Activated B cell treated with CpG ODN at 0.5 μM for 24 hours (primary cell): ENCODE results near the gene PCDHGB4. TPM values are rescaled to one million over a fixed set of nuclear protein-coding genes. Genes with fewer than 3 reads are reported as not detected.
"Not testable (repeated sequence)": the region's sequence is repeated elsewhere in the genome, so short reads cannot be mapped to it uniquely, and the experiment has no call there.

ENCODE experiments used
- ATAC-seq: fragments of 200-7000 bp; cut with Tn5 transposase; one replicate; pipeline ENCODE4 v1.10.0; 2021; ENCODE audit warnings: low read depth, mild to moderate bottlenecking, moderate library complexity
- CTCF ChIA-PET: fragments of 350-600 bp; sonication (Branson Sonifier 250); formaldehyde crosslinking; loops from one replicate; lab custom pipeline; 2021; ENCODE audit warnings: antibody characterized with exemption; lab: Charles Lee
- POLR2A ChIA-PET: fragments of 350-600 bp; sonication (Branson Sonifier 250); formaldehyde crosslinking; loops from one replicate; lab custom pipeline; 2021; ENCODE audit warnings: antibody characterized with exemption; lab: Charles Lee
- DNase-seq: peaks from one replicate; pipeline ENCODE4 v3.0.0; 2022
- H3K27ac Mint-ChIP-seq: one replicate; pipeline ENCODE4 v1.8.0; 2020; ENCODE audit warnings: mixed read lengths
- H3K27me3 Mint-ChIP-seq: one replicate; pipeline ENCODE4 v1.8.0; 2021; ENCODE audit warnings: mixed read lengths
- H3K36me3 Mint-ChIP-seq: one replicate; pipeline ENCODE4 v1.8.0; 2021; ENCODE audit warnings: low read depth, mixed read lengths
- H3K4me1 Mint-ChIP-seq: one replicate; pipeline ENCODE4 v1.8.0; 2021; ENCODE audit warnings: mixed read lengths
- H3K4me3 Mint-ChIP-seq: one replicate; pipeline ENCODE4 v1.8.0; 2020; ENCODE audit warnings: mild to moderate bottlenecking, mixed read lengths
- H3K9me3 Mint-ChIP-seq: one replicate; pipeline ENCODE4 v1.8.0; 2020; ENCODE audit warnings: mixed read lengths
- CTCF ChIP-seq: fragments of 200-600 bp; IDR thresholded peaks from one replicate; pipeline ENCODE4 v1.8.0; 2022; ENCODE audit warnings: antibody characterized with exemption, mild to moderate bottlenecking
- intact Hi-C: fragments of 100-400 bp; cut with micrococcal nuclease; formaldehyde crosslinking; loops from one replicate; pipeline ENCODE4 v1.15.1; 2024
- total RNA-seq: library from RNA; stranded (reverse); gene quantifications from 2 replicates; pipeline ENCODE4 v1.2.3, GENCODE V29; 2022

Gene PCDHGB4
- total RNA-seq, 1 donor from 2014 or later, result 1.2 TPM

- Mint-ChIP-seq H3K4me1 (peaks cover 28% of the 10 kb centered on the region), H3K27me3 (peaks cover 57% of the 10 kb centered on the region), H3K4me3 (peak within 1 kb of the TSS; percentile 64), H3K9me3 (peaks cover 19% of the 10 kb centered on the region)
- CTCF ChIA-PET, result interaction anchor here (1.3 to 3.0 kb wide), 3 partner anchors 10 to 147 kb away, joined by 3 to 16 read pairs (median 12); no protein-coding TSS in a partner anchor
- peak; percentile 73 for ATAC-seq
- POLR2A ChIA-PET, result interaction anchor here (1.0 kb wide), 1 partner anchor 150 kb away, joined by 3 read pairs; no protein-coding TSS in a partner anchor
- H3K36me3 Mint-ChIP-seq, H3K27ac Mint-ChIP-seq, DNase-seq: not testable (repeated sequence)
- intact Hi-C loops, result loop anchor here (1.0 to 10.0 kb wide), 2 partner anchors 107 to 457 kb away; partner anchors contain the start of gene PCDH1
Observed at GRCh38 chr5:141417494-141418172, 30.1 kb downstream of the PCDHGB4 start, which contains the start of gene PCDHGB7. Gene PCDHGB7, plus strand, starts transcription at chr5:141417677. Its CDS starts 183 bp downstream, at chr5:141417860.

GRCh38 chr5:141419074-141419880 lies 31.8 kb downstream of the PCDHGB4 start:
- CTCF ChIA-PET, result interaction anchor here (2.0 to 4.3 kb wide), 4 partner anchors 11 to 145 kb away, joined by 9 to 40 read pairs (median 24); partner anchors contain the start of gene PCDHGA12
- H3K27ac Mint-ChIP-seq, result no peak overlapping the region
- H3K4me1 Mint-ChIP-seq, result peaks cover 13% of the 10 kb centered on the region

GRCh38 chr5:141420855-141421488 lies 33.5 kb downstream of the PCDHGB4 start, which contains the start of gene PCDHGA11:
Gene PCDHGA11, plus strand, starts transcription at chr5:141421051. Its CDS starts 177 bp downstream, at chr5:141421228.
- intact Hi-C loops, result loop anchor here (1.0 kb wide), 1 partner anchor 143 kb away; no protein-coding TSS in a partner anchor
- CTCF ChIA-PET, result interaction anchor here (1.0 to 4.3 kb wide), 18 partner anchors 8 to 147 kb away, joined by 3 to 40 read pairs (median 6); partner anchors contain the start of genes PCDHGA10, PCDHGA12, PCDHGA5 and PCDHGB3
- peak; percentile 69 for ATAC-seq

More at GRCh38 chr5:141419074-141419880, 31.8 kb downstream of the PCDHGB4 start:
- POLR2A ChIA-PET, result no interaction called here
- no peak for TF ChIP-seq CTCF
- Mint-ChIP-seq H3K9me3 (peaks cover 20% of the 10 kb centered on the region), H3K4me3 (no peak overlapping the region), H3K36me3 (peaks cover 5% of the 10 kb centered on the region), H3K27me3 (peaks cover 49% of the 10 kb centered on the region)
- DNase-seq (no peak), ATAC-seq (no peak)
- intact Hi-C loops, result loop anchor here (10.0 kb wide), 1 partner anchor 456 kb away; the partner anchor contains the start of gene PCDH1

GRCh38 chr5:141421489-141421855 lies 34.0 kb downstream of the PCDHGB4 start:
- intact Hi-C loops, result no loop called here
- H3K9me3 Mint-ChIP-seq, result peaks cover 20% of the 10 kb centered on the region
- CTCF ChIA-PET, result interaction anchor here (0.7 to 4.3 kb wide), 18 partner anchors 9 to 147 kb away, joined by 3 to 40 read pairs (median 6); partner anchors contain the start of genes PCDHGA10, PCDHGA12, PCDHGA5 and PCDHGB3
- POLR2A ChIA-PET, result interaction anchor here (0.9 kb wide), 1 partner anchor 136 kb away, joined by 5 read pairs; no protein-coding TSS in a partner anchor
- peak overlapping the region; percentile 85 for H3K4me3 Mint-ChIP-seq
- DNase-seq, result no peak
- H3K27ac Mint-ChIP-seq, result no peak overlapping the region
- peaks cover 9% of the 10 kb centered on the region for H3K4me1 Mint-ChIP-seq
- peaks cover 48% of the 10 kb centered on the region for H3K27me3 Mint-ChIP-seq
- peaks cover 5% of the 10 kb centered on the region for H3K36me3 Mint-ChIP-seq
- ATAC-seq, result no peak
- TF ChIP-seq CTCF, result no peak

More at GRCh38 chr5:141420855-141421488, 33.5 kb downstream of the PCDHGB4 start, which contains the start of gene PCDHGA11:
- DNase-seq, result no peak
- Mint-ChIP-seq H3K4me1 (peaks cover 9% of the 10 kb centered on the region), H3K36me3 (peaks cover 5% of the 10 kb centered on the region), H3K9me3 (peaks cover 20% of the 10 kb centered on the region), H3K4me3 (peak within 1 kb of the TSS; percentile 85), H3K27ac (no peak within 1 kb of the TSS), H3K27me3 (peaks cover 50% of the 10 kb centered on the region)
- POLR2A ChIA-PET, result interaction anchor here (0.9 kb wide), 1 partner anchor 137 kb away, joined by 5 read pairs; no protein-coding TSS in a partner anchor
- TF ChIP-seq CTCF, result no peak
